Panc1 (cell line): Measurements from ENCODE around the gene NDUFA12. TPM values are rescaled to one million over a fixed set of nuclear protein-coding genes. Genes with fewer than 3 reads are reported as not detected.

Experiments used
- ATAC-seq: fragments of 200-7000 bp; cut with Tn5 transposase; 2 replicates; pipeline ENCODE4 v1.9.1; 2020; ENCODE audit warnings: mild to moderate bottlenecking, moderate library complexity
- BruUV-seq: library from RNA; stranded (reverse); fragments of 400-500 nt; replicated peaks from 2 replicates; lab custom pipeline; 2021; lab: Mats Ljungman, UMichigan
- CTCF ChIA-PET: fragments of 300-600 bp; sonication (Branson Sonifier 250); formaldehyde crosslinking; loops from one replicate; lab custom pipeline; 2022; ENCODE audit warnings: antibody characterized with exemption; lab: Charles Lee
- POLR2A ChIA-PET: fragments of 300-600 bp; sonication (Branson Sonifier 250); formaldehyde crosslinking; loops from one replicate; lab custom pipeline; 2022; ENCODE audit warnings: antibody characterized with exemption; lab: Charles Lee
- DNase-seq: peaks from one replicate; pipeline ENCODE4 v3.0.0-alpha.2; 2010; ENCODE audit warnings: low read depth, low spot score
- H3K27ac ChIP-seq: 2 replicates; pipeline ENCODE4 v1.5.1; 2011; ENCODE audit warnings: mild to moderate bottlenecking, low read length, inconsistent platforms
- H3K27me3 ChIP-seq: fragments of 200-500 bp; sonication (Bioruptor generic); 2 replicates; pipeline ENCODE4 v1.6.0; 2014; ENCODE audit warnings: low read length, inconsistent platforms; ENCODE audit not compliant: control insufficient read depth, insufficient read depth
- H3K36me3 ChIP-seq: fragments of 200-500 bp; sonication (Bioruptor generic); 2 replicates; pipeline ENCODE4 v1.5.1; 2014; ENCODE audit warnings: inconsistent platforms, mild to moderate bottlenecking, low read length, moderate library complexity; ENCODE audit not compliant: control insufficient read depth, insufficient read depth
- H3K4me1 ChIP-seq: 2 replicates; pipeline ENCODE4 v1.5.1; 2011; ENCODE audit warnings: inconsistent platforms, mild to moderate bottlenecking, low read length, moderate library complexity; ENCODE audit not compliant: control insufficient read depth, insufficient read depth
- H3K4me3 ChIP-seq, 2 experiments: 2 replicates each; pipeline ENCODE4 v1.5.1; 2011 to 2012; ENCODE audit warnings: low read depth in 2 of 2, low read length in 2 of 2, mild to moderate bottlenecking in 2 of 2, inconsistent platforms in 1 of 2, moderate library complexity in 1 of 2
- H3K9me3 ChIP-seq: fragments of 200-500 bp; sonication (Bioruptor generic); 2 replicates; pipeline ENCODE4 v1.5.1; 2014; ENCODE audit warnings: low read depth, mild to moderate bottlenecking, inconsistent platforms, low read length, moderate library complexity; ENCODE audit not compliant: control insufficient read depth, insufficient read depth
- POLR2AphosphoS5 ChIP-seq: IDR thresholded peaks from 2 replicates; pipeline ENCODE4 v1.6.1; 2012; ENCODE audit warnings: mild to moderate bottlenecking, low read depth, low read length, moderate library complexity
- REST ChIP-seq, 2 experiments: IDR thresholded peaks; 2 replicates each; pipeline ENCODE4 v1.6.1; 2011 to 2012; ENCODE audit warnings: low read depth in 2 of 2, control low read depth in 1 of 2, low read length in 1 of 2, mild to moderate bottlenecking in 1 of 2, moderate library complexity in 1 of 2; ENCODE audit not compliant: insufficient read depth in 1 of 2
- SIN3A ChIP-seq: IDR thresholded peaks from 2 replicates; pipeline ENCODE4 v1.6.1; 2012; ENCODE audit warnings: low read depth, mild to moderate bottlenecking, low read length, moderate library complexity, borderline replicate concordance; ENCODE audit not compliant: insufficient read depth
- TCF7L2 ChIP-seq: IDR thresholded peaks from 2 replicates; pipeline ENCODE4 v1.6.1; 2011; ENCODE audit warnings: mild to moderate bottlenecking, low read depth, low read length, inconsistent platforms
- in situ Hi-C: cut with HindIII; loops from 2 replicates; pipeline ENCODE4 v1.10.0; 2016; ENCODE audit warnings: low sequenced_read_pairs, low pct_unique_long_range_greater_than_20kb
- intact Hi-C: fragments of 100-400 bp; cut with micrococcal nuclease; formaldehyde crosslinking; loops from one replicate; pipeline ENCODE4 v1.10.0; 2022; ENCODE audit not compliant: unreplicated experiment
- total RNA-seq: library from RNA; stranded (reverse); gene quantifications from one replicate; pipeline ENCODE4 v1.2.1, GENCODE V29; 2021; ENCODE audit not compliant: unreplicated experiment
- TF ChIP-seq, protein P1 (sequence below): fragments of 450-650 bp; IDR thresholded peaks from 2 replicates; pipeline ENCODE4 v1.5.1; 2017; ENCODE audit warnings: mild to moderate bottlenecking

The NDUFA12 gene
- total RNA-seq, 1 experiment from 2014 or later = 108 TPM

GRCh38 chr12:94952325-94952724, 51.2 kb downstream of the NDUFA12 start:
- no peaks in the 10 kb centered on the region for H3K36me3 ChIP-seq
- no peaks in the 10 kb centered on the region for H3K4me1 ChIP-seq
- intact Hi-C loops = no loop called here
- POLR2A ChIA-PET = no interaction called here
- in situ Hi-C loops = no loop called here
- H3K27ac ChIP-seq = no peak overlapping the region
- H3K9me3 ChIP-seq = no peaks in the 10 kb centered on the region
- ATAC-seq (no peak), DNase-seq (no peak)
- TF ChIP-seq REST (IDR thresholded peaks at IDR 0.05; ENCODE audit: insufficient read depth in 1 of 2, low read depth in 2 of 2, low read length in 1 of 2) (no peak), TCF7L2 (no peak), SIN3A (no peak), POLR2AphosphoS5 (no peak)
- TF ChIP-seq, protein P1, sequence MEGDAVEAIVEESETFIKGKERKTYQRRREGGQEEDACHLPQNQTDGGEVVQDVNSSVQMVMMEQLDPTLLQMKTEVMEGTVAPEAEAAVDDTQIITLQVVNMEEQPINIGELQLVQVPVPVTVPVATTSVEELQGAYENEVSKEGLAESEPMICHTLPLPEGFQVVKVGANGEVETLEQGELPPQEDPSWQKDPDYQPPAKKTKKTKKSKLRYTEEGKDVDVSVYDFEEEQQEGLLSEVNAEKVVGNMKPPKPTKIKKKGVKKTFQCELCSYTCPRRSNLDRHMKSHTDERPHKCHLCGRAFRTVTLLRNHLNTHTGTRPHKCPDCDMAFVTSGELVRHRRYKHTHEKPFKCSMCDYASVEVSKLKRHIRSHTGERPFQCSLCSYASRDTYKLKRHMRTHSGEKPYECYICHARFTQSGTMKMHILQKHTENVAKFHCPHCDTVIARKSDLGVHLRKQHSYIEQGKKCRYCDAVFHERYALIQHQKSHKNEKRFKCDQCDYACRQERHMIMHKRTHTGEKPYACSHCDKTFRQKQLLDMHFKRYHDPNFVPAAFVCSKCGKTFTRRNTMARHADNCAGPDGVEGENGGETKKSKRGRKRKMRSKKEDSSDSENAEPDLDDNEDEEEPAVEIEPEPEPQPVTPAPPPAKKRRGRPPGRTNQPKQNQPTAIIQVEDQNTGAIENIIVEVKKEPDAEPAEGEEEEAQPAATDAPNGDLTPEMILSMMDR = no peak
- H3K27me3 ChIP-seq = 0 out of 2 replicates have a peak, but pooled peaks cover 6% of the 10 kb centered on the region
- no peak overlapping the region for H3K4me3 ChIP-seq
- no TSS peak for BruUV-seq
- CTCF ChIA-PET = interaction anchor here (1.1 kb wide), 1 partner anchor 13 kb away, joined by 3 read pairs; no protein-coding TSS in a partner anchor

DNA sequence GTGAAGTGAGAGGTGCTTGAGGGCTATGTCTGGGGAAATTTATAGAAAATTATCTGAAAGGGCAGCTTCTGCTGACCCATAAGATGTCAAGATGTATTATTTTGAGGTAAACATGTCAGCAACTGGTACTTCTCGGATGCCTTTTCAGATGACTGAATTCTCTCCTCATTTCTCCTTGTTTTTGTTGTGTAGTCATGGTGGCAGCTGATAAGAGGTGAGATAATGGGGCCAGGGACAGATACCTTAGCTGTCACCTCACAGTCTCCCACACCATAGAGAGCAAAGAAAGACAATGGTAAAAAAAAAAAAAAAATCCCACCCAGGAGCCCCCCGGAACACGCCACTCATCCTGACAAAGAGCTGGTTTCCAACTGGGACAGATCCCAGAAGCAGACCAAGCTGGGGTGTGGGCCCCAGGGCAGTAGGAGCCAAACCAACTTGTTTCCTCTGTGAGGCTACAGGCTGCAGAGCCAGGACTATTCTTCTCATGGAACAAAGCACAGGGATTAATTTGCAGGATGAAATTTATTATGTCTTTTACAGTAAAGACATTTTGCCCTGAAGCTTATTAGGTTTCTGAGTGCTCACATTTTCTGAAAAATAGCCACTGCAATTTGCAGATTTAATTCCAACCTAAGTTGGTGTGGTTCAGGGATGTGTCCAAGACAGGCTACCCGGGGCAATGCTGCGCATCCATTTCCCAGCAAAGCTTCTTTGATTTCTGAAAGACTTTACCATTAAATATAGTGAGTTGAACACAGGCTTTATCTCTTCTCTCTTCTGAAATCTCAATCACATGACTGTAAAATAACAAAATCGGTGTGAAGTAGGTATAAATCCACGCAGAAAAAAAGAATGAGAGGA, 52.2 kb downstream of the NDUFA12 start:
- no TSS peak for BruUV-seq
- no peaks in the 10 kb centered on the region for H3K9me3 ChIP-seq
- H3K4me1 ChIP-seq = no peaks in the 10 kb centered on the region
- POLR2A ChIA-PET = interaction anchor here (0.6 to 0.7 kb wide), 2 partner anchors 45 to 120 kb away, joined by 3 to 5 read pairs; no protein-coding TSS in a partner anchor
- DNase-seq (no peak), ATAC-seq (no peak)
- in situ Hi-C loops (no loop called here), intact Hi-C loops (no loop called here)
- no peaks in the 10 kb centered on the region for H3K36me3 ChIP-seq
- H3K27me3 ChIP-seq = 0 out of 2 replicates have a peak, but pooled peaks cover 4% of the 10 kb centered on the region
- H3K4me3 ChIP-seq = no peak overlapping the region
- CTCF ChIA-PET = no interaction called here
- no peak overlapping the region for H3K27ac ChIP-seq
- TF ChIP-seq SIN3A (no peak), POLR2AphosphoS5 (no peak), TCF7L2 (no peak), REST (IDR thresholded peaks at IDR 0.05; ENCODE audit: insufficient read depth in 1 of 2, low read depth in 2 of 2, low read length in 1 of 2) (no peak)
- TF ChIP-seq, protein P1 = no peak
